ENCODE results near the gene TENM4.
"Not testable (repeated sequence)": the region's sequence is repeated elsewhere in the genome, so short reads cannot be mapped to it uniquely, and the experiment has no call there.

The TENM4 gene

DNA sequence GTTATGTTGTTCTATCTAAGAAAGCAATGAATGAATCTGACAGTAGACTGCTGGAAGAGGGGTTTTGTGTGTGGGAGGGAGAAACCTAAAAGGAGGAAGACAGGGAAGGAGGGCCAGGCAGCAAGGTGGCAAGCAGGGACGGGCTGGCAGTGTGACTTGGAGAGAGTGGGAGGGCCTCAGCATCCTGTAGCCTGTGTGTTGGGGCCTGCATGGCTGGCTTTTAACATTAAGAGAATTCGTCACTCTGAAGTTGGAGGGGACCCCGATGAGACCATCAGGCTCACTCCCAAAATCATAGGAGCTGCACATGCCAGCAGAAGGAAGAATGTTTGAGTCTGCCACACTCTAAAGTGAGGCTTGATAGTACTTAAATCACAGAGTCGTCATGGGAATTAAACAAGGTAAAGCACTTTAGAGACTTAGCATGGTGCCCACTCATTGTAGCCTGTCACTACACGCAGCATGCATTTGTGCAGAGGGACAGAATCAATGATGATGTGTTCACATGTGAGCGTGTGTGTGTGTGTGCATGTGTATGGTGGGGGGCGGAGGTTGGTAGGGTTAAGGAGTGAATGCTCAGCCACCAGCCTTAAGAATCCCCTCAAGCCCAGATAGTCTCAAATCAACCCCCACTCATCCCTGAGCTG, 199.5 kb downstream of the TENM4 start:
- no peak for DNase-seq

DNA sequence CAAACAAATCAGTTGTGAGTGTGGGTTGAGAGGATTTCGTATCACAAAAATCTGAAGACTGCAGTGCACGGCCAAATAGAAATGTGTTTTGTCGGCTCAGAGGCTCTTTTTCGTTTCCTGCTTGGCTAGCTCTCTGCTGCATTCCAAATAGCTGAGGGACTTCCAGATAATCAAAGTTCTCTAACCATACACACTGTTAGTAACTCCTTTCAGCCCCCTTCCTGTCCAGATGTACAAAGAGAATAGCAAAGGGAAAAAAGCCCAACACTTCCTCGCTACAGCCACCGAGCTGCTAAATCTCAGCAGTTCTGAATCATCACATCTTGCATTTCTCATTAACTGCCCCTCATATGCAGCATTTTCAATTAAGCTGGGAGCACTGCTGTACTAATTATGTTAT, 203.1 kb downstream of the TENM4 start:
- no peak for DNase-seq

- DNase-seq: no peak
These were observed 203.7 kb downstream of the TENM4 start for GRCh38 chr11:79237091-79237490.

- no peak for DNase-seq
These were observed 204.3 kb downstream of the TENM4 start for GRCh38 chr11:79236541-79236971.

DNA sequence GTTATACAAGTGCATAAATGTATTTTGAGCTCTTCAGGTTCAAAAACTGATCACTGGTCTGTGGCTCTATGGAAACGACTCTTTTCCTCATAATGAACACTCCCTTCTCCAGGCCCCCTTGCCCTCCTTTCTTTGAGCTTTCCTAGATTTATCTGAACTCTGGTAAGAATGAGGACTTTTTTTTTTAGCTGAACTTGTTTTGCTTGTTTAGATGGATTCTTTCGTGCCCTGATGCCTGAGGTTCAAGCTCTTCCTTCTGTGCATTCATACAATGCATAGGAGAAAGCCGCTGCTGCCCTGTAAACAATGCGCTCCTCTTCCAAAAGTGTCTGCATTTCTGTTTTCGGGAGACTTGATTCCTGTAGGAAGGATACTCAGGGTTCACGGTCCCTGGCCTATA, 205.1 kb downstream of the TENM4 start:
- DNase-seq: no peak

DNA sequence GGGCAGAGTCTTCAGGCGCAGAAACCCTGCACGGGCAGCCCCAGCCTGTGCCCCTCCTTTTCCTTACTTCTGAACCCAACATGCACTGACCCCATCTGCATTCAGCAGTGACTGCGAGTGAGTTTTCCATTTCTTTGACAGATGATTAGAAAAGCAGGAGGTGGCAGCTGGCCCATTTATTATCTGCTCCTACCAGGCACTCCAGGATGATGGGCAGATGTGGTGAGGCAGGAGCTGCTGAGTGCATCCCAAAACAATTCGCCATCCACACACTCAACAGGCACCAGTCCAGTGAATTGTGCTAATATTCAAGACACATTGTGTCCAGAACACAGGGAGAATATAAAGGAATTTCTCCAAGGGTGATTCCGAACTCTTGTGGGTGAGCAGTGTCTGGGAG, 208.5 kb downstream of the TENM4 start:
- peak; percentile 61 for DNase-seq

DNA sequence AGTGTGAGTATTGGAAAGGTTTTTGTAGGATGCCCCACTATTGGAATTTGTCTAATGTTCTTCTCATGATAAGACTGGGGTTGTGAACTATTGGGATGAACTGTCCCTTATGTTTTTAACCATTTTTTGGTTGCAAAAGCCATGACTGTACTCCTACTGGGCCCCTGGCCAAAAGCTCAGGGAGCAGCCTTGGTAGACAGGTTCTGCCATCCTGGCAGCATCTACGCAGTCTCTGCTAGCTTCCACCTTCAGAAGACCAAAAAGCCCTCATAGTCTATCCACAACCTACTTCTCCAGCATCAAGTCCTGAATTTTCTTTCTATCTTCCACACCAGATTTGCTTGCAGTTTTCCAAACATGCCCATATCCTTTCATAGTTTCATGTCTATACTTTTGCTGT, 211.8 kb downstream of the TENM4 start:
- no peak for DNase-seq

- no peak for DNase-seq
These were observed 212.8 kb downstream of the TENM4 start for GRCh38 chr11:79227767-79228755.

DNA sequence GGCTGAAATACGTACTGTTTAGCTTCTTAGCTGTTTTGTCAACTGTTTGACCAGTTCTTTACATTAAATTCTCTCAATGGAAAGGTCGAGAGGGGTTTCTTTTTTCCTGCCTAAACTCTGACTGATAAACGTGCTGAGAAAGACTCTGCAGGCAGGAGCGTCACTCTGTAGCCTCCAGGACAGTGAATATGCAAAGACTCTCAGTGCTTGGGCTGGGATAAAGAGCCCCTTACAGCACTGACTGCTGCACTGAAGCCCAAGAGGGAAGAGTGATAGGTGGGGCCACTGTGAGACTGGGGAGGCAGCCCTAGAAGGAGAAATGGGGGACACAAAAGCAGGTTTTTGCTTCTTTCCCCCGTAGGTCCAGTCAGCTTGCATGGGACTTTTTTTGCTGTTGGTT, 213.5 kb downstream of the TENM4 start:
- no peak for DNase-seq

DNA sequence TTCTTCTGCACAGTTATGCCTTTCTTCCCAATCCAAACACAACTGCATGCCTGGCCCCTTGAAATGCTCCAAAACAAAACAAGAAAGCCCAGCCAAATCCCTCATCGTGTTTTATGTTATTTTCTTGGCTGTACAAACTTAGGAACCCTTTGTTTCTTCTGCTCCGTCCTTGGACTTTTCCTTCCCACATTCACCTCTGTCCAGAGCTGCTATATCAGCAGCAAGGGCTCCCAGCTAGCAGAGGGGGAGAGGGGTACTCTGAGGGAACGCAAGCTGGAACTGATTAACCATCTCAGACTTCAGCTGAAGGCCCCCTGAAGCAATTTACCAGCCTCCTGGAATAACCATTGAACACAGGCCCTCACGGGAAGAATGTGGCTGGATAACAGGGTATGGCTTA, 214.7 kb downstream of the TENM4 start:
- no peak for DNase-seq

GRCh38 chr11:79222163-79222562, 218.7 kb downstream of the TENM4 start:
- DNase-seq: not testable (repeated sequence)

- no peak for DNase-seq
These were observed 219.2 kb downstream of the TENM4 start for GRCh38 chr11:79221444-79222130.

DNA sequence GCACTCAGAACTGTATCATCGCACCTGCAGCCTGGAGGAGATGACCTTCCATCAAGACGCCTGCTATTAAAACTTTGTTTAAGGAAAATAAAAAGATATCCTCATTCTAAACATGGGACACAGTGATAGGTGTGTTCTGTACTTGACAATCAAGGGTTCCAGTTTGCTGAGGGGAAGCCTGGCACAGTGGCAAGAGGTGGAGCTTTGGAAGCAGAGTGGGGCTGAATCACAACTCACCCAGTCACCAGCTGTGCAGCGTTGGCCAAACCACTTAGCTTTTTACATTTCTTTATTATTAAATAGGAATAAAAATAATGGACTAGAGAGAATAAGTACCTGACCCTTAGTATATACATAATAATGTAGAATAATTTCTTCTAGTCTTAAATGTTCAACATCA, 220.7 kb downstream of the TENM4 start:
- no peak for DNase-seq

- no peak for DNase-seq
These were observed 221.4 kb downstream of the TENM4 start for GRCh38 chr11:79219186-79220045.

- no peak for DNase-seq
These were observed 228.1 kb downstream of the TENM4 start for GRCh38 chr11:79212741-79213190.

GRCh38 chr11:79209540-79210266, 231.1 kb downstream of the TENM4 start:
- no peak for DNase-seq

- DNase-seq: no peak
These were observed 232.7 kb downstream of the TENM4 start for GRCh38 chr11:79208126-79208525.

DNA sequence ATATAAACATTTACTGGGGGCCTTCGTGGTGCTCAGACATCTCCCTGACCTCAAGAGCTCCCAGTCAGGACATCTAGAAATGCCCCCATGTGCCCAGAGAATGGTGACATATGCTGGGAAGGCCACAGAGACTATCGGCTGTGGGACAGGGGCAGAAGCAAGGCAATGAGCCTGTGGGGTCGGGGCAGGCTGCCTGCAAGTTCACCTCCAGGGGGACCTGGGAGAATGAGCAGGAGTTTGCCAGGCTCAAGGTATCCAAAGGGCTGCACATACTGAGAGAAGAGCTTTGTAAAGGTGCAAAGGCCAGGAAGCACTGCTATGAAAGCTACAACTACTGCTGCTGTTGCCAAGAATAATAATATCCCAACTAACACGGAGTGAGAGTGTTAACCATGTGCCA, 233.9 kb downstream of the TENM4 start:
- DNase-seq: no peak

GRCh38 chr11:79205786-79206185, 235.0 kb downstream of the TENM4 start:
- no peak for DNase-seq

GRCh38 chr11:79201677-79202347, 239.0 kb downstream of the TENM4 start:
- no peak for DNase-seq

- no peak for DNase-seq
These were observed 240.3 kb downstream of the TENM4 start for GRCh38 chr11:79200398-79201070.

Measured in NCI-H1694 treated with DMSO at 0.1 percent for 48 hours (cell line).